Bronchial epithelial cell (primary cell): ENCODE results near the gene LGR5. TPM values are rescaled to one million over a fixed set of nuclear protein-coding genes. Genes with fewer than 3 reads are reported as not detected.

Source experiments
- DNase-seq: peaks from one replicate; pipeline ENCODE4 v3.0.0-alpha.2; 2010; ENCODE audit warnings: low read depth
- FAIRE-seq: peaks from 2 replicates; lab custom pipeline; 2011; peaks lifted over from hg19 to GRCh38; lab: Jason Lieb, UNC
- H3K27me3 ChIP-seq: 2 replicates; pipeline ENCODE4 v1.5.1; 2011; ENCODE audit warnings: low read length; ENCODE audit not compliant: control insufficient read depth, insufficient read depth
- H3K36me3 ChIP-seq: 2 replicates; pipeline ENCODE4 v1.5.1; 2011; ENCODE audit warnings: low read length; ENCODE audit not compliant: control insufficient read depth, insufficient read depth
- H3K4me3 ChIP-seq: 2 replicates; pipeline ENCODE4 v1.5.1; 2011; ENCODE audit warnings: mild to moderate bottlenecking, low read depth, low read length, control low read depth
- total RNA-seq: library from RNA; depleted of rRNA; stranded (reverse); fragments of >200 nt; gene quantifications from 2 replicates; pipeline ENCODE4 v1.2.1, GENCODE V29; 2014
- TF ChIP-seq, protein P1 (sequence below): IDR thresholded peaks from 2 replicates; pipeline ENCODE4 v1.5.1; 2011; ENCODE audit warnings: mild to moderate bottlenecking, moderate library complexity, low read length, control low read depth, inconsistent platforms; ENCODE audit not compliant: insufficient read depth, severe bottlenecking

LGR5 gene
- total RNA-seq, 1 donor from 2014 or later, result not detected

DNA sequence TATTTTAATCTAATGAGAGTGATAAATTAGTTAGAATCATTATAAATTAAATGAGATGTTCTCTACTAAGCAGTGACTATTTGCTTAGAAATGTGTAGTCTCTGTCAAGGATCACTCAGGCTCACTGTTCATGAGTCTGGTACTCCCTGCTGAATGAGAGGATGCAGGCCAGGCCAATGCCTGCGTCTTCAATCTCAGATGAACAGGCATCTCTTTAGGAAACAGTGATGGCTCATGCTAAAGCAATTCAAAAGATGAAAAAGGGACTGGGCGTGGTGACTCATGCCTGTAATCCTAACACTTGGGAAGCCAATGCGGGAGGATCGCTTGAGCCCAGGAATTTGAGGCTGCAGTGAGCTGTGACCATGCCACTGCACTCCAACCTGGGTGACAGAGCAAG is 117.3 kb downstream of the LGR5 start:
- TF ChIP-seq, protein P1, sequence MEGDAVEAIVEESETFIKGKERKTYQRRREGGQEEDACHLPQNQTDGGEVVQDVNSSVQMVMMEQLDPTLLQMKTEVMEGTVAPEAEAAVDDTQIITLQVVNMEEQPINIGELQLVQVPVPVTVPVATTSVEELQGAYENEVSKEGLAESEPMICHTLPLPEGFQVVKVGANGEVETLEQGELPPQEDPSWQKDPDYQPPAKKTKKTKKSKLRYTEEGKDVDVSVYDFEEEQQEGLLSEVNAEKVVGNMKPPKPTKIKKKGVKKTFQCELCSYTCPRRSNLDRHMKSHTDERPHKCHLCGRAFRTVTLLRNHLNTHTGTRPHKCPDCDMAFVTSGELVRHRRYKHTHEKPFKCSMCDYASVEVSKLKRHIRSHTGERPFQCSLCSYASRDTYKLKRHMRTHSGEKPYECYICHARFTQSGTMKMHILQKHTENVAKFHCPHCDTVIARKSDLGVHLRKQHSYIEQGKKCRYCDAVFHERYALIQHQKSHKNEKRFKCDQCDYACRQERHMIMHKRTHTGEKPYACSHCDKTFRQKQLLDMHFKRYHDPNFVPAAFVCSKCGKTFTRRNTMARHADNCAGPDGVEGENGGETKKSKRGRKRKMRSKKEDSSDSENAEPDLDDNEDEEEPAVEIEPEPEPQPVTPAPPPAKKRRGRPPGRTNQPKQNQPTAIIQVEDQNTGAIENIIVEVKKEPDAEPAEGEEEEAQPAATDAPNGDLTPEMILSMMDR, result no peak
- DNase-seq (peak; percentile 93), FAIRE-seq (no peak)
- H3K4me3 ChIP-seq, result no peak overlapping the region
- no peaks in the 10 kb centered on the region for H3K27me3 ChIP-seq
- no peaks in the 10 kb centered on the region for H3K36me3 ChIP-seq

- DNase-seq, result no peak
- Histone ChIP-seq H3K27me3 (no peaks in the 10 kb centered on the region), H3K4me3 (no peak overlapping the region), H3K36me3 (no peaks in the 10 kb centered on the region)
- TF ChIP-seq, protein P1, result no peak
- no peak for FAIRE-seq
Observed at GRCh38 chr12:71558445-71558844, 118.8 kb downstream of the LGR5 start.

DNA sequence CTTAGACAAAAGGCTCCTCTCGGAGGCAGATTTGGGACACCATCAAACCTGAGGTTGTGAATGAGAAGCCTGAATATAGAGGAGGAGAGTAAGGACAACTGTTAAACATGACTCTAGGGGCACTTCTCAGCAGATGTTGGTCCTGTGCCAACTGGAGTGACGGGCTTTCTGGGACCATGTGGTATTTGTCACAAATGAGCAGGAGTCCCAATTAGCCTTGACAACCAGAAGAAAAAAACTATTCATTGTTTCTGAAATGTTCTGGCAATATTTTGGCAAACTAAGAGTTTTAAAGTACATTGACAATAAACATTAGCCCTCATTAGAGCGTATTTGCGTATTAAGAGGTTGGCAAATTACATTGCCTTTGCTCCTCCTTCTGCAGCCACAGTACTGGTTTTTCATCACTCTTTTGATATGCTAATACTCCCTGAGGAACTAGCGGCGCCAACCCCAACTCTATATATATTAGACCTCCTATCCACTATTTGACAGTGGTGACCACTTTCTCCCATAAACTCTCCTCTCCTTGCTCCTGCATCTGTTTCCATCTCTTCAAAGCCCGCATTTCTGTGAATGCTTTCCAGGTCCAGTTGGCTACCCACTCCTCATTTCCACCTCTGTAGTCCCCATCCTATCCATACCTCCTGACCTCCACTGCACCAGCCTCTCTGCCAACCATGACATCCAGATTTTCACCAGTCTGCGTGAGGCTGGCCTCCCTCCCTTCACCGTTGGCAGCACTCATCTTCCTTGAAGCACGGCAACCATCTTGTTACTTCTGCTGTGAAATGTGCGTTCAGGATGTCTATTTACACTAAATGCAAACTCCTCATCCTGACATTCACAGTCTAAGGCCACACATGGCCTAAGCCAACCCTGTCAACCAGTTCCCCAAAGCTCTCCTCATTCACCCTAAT is 123.3 kb downstream of the LGR5 start:
- H3K4me3 ChIP-seq, result no peak overlapping the region
- TF ChIP-seq, protein P1, result no peak
- no peaks in the 10 kb centered on the region for H3K27me3 ChIP-seq
- H3K36me3 ChIP-seq, result no peaks in the 10 kb centered on the region
- DNase-seq (no peak), FAIRE-seq (peak; percentile 70)

DNA sequence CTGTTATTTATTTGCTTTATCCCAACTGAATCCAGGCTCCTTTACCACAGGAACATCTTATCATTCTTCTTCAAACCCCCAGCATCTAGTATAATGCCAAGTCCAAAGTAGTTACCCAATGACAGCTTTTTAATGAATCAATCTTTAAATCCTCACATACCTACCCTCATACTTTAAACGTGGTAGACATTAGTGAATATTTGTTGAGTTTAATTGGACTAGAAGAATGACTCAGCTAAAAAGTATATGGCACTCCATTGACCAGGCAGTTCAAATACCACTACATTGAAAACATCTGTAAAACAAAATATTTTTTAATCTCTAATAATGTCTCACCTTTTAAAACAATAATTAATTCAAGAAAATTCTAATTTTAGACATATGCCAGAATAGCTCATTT is 125.9 kb downstream of the LGR5 start:
- Histone ChIP-seq H3K27me3 (no peaks in the 10 kb centered on the region), H3K36me3 (no peaks in the 10 kb centered on the region), H3K4me3 (no peak overlapping the region)
- FAIRE-seq (no peak), DNase-seq (no peak)
- TF ChIP-seq, protein P1, result no peak

DNA sequence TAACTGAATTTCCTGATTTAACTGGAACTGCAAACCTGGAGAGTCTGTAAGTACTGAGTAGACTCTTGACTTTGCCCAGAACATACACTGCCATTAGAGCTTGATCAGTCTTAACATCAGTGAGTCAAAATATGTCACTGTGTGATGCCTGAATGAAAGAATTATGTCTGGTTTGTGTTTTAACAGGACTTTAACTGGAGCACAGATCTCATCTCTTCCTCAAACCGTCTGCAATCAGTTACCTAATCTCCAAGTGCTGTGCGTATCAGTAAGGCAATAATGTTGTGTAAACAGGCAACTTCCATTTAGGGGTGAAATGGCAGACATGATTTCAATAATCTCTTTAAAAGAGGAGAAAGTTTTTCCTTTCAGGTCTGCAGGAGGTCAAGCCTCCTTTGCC is 127.1 kb downstream of the LGR5 start:
- H3K4me3 ChIP-seq, result no peak overlapping the region
- no peaks in the 10 kb centered on the region for H3K36me3 ChIP-seq
- DNase-seq (no peak), FAIRE-seq (no peak)
- TF ChIP-seq, protein P1, result no peak
- no peaks in the 10 kb centered on the region for H3K27me3 ChIP-seq
